A673 (cell line): Measurements from ENCODE around the gene ST3GAL6.

Experiments
- CTCF ChIP-seq: fragments of 300-800, 200-600 bp; sonication (generic); conservative IDR thresholded peaks from 2 replicates; pipeline ENCODE4 v1.5.1; 2017; ENCODE audit warnings: low read depth, mild to moderate bottlenecking, antibody characterized with exemption, low read length, moderate library complexity, mixed read lengths
- EZH2 ChIP-seq: fragments of 200-600 bp; sonication (generic); IDR thresholded peaks from 2 replicates; pipeline ENCODE4 v1.6.1; 2017; ENCODE audit warnings: borderline replicate concordance, low read depth, mild to moderate bottlenecking, mixed read lengths, antibody characterized with exemption, low read length; ENCODE audit not compliant: poor library complexity, severe bottlenecking

GRCh38 chr3:98768961-98769360, 5.8 kb downstream of the ST3GAL6 start:
- no peak for TF ChIP-seq CTCF
- TF ChIP-seq EZH2, result no peak
